H1 (cell line): ENCODE data around the gene SPPL3. TPM values are rescaled to one million over a fixed set of nuclear protein-coding genes. Genes with fewer than 3 reads are reported as not detected.

ENCODE experiments used
- CTCF ChIA-PET: fragments of 300-600 bp; sonication (Branson Sonifier 250); formaldehyde crosslinking; loops from one replicate; lab custom pipeline; 2021; ENCODE audit not compliant: partially characterized antibody; lab: Charles Lee
- POLR2A ChIA-PET: fragments of 300-600 bp; sonication (Branson Sonifier 250); formaldehyde crosslinking; loops from one replicate; lab custom pipeline; 2021; ENCODE audit warnings: inconsistent platforms; ENCODE audit not compliant: partially characterized antibody; lab: Charles Lee
- DNase-seq, 2 experiments: peaks; one replicate each; pipeline versions ENCODE4 v3.0.0 to v3.0.0-alpha.2; 2010 to 2022; ENCODE audit warnings: low spot score in 2 of 2, low read depth in 1 of 2, mixed read lengths in 1 of 2
- FAIRE-seq: peaks from 2 replicates; lab custom pipeline; 2011; peaks lifted over from hg19 to GRCh38; lab: Jason Lieb, UNC
- H2AFZ ChIP-seq: 2 replicates; pipeline ENCODE4 v1.8.1; 2012; ENCODE audit warnings: low read length, inconsistent platforms
- H2AK5ac ChIP-seq: 2 replicates; pipeline ENCODE4 v1.6.1; 2013; ENCODE audit warnings: low read depth, low read length
- H2BK120ac ChIP-seq: replicated peaks from 2 replicates; pipeline ENCODE3; 2013; ENCODE audit warnings: low read depth, low read length, inconsistent platforms
- H2BK12ac ChIP-seq: 2 replicates; pipeline ENCODE4 v1.6.1; 2013; ENCODE audit warnings: low read depth, low read length
- H2BK15ac ChIP-seq: 2 replicates; pipeline ENCODE4 v1.6.1; 2013; ENCODE audit warnings: low read length
- H2BK20ac ChIP-seq: 2 replicates; pipeline ENCODE4 v1.6.1; 2013; ENCODE audit warnings: low read length
- H2BK5ac ChIP-seq: 2 replicates; pipeline ENCODE4 v1.6.1; 2013; ENCODE audit warnings: low read depth, low read length
- H3K14ac ChIP-seq: 2 replicates; pipeline ENCODE4 v1.6.1; 2013; ENCODE audit warnings: inconsistent platforms; ENCODE audit not compliant: insufficient read length
- H3K18ac ChIP-seq: 2 replicates; pipeline ENCODE4 v1.6.1; 2013; ENCODE audit warnings: low read length; ENCODE audit errors: extremely low read depth
- H3K23ac ChIP-seq: 2 replicates; pipeline ENCODE4 v1.6.1; 2013; ENCODE audit warnings: inconsistent platforms; ENCODE audit not compliant: insufficient read length
- H3K23me2 ChIP-seq: 2 replicates; pipeline ENCODE4 v1.6.1; 2013; ENCODE audit warnings: low read depth, low read length
- H3K27ac ChIP-seq: 2 replicates; pipeline ENCODE4 v1.6.1; 2011; ENCODE audit warnings: low read depth, low read length, inconsistent platforms
- H3K27me3 ChIP-seq, 4 experiments: replicated peaks in 1 of 4; 1 replicate in 1 of 4; 2 replicates in 3 of 4; pipeline versions ENCODE4 v1.6.1 to v1.8.1; 2011 to 2013; ENCODE audit warnings: low read length in 3 of 4, mild to moderate bottlenecking in 3 of 4, inconsistent platforms in 2 of 4, mixed read lengths in 2 of 4, moderate library complexity in 1 of 4; ENCODE audit not compliant: control insufficient read depth in 3 of 4, insufficient read depth in 3 of 4; ENCODE audit errors: extremely low read depth in 1 of 4
- H3K36me3 ChIP-seq, 4 experiments: 2 replicates each; pipeline versions ENCODE4 v1.6.1 to v1.8.1; 2011 to 2013; ENCODE audit warnings: mild to moderate bottlenecking in 4 of 4, low read length in 3 of 4, moderate library complexity in 2 of 4, control low read depth in 1 of 4, inconsistent platforms in 1 of 4; ENCODE audit not compliant: insufficient read depth in 4 of 4, control insufficient read depth in 2 of 4
- H3K4ac ChIP-seq: replicated peaks from 2 replicates; pipeline ENCODE3; 2013; ENCODE audit warnings: low read length, low read depth, mixed read lengths, inconsistent platforms; ENCODE audit not compliant: insufficient read length
- H3K4me1 ChIP-seq, 4 experiments: replicated peaks in 1 of 4; 1 replicate in 1 of 4; 2 replicates in 3 of 4; pipeline versions ENCODE4 v1.6.1 to v1.8.1; 2011 to 2013; ENCODE audit warnings: low read length in 3 of 4, inconsistent platforms in 2 of 4, mixed read lengths in 1 of 4; ENCODE audit not compliant: insufficient read depth in 4 of 4, control insufficient read depth in 3 of 4
- H3K4me2 ChIP-seq, 2 experiments: 2 replicates each; pipeline versions ENCODE4 v1.6.1 to v1.8.1; 2011 to 2013; ENCODE audit warnings: low read depth in 2 of 2, low read length in 2 of 2, control low read depth in 1 of 2, inconsistent platforms in 1 of 2, mild to moderate bottlenecking in 1 of 2; ENCODE audit not compliant: insufficient read depth in 1 of 2
- H3K4me3 ChIP-seq, 4 experiments: fragments of 200-600, 300-600 bp in 1 of 4; sonication (generic), shearing (Covaris generic), sonication (Bioruptor Twin) in 1 of 4; 2 replicates each; pipeline versions ENCODE4 v1.5.1 to v1.8.1; 2011 to 2016; ENCODE audit warnings: low read length in 4 of 4, low read depth in 3 of 4, control low read depth in 2 of 4, inconsistent platforms in 2 of 4, mild to moderate bottlenecking in 2 of 4, mixed read lengths in 1 of 4, moderate library complexity in 1 of 4; ENCODE audit not compliant: insufficient read depth in 2 of 4; ENCODE audit errors: extremely low read depth in 1 of 4
- H3K56ac ChIP-seq: replicated peaks from 2 replicates; pipeline ENCODE3; 2013; ENCODE audit warnings: low read depth, mild to moderate bottlenecking, mixed read lengths, low read length, inconsistent platforms; ENCODE audit not compliant: insufficient read length
- H3K79me1 ChIP-seq: 2 replicates; pipeline ENCODE4 v1.6.1; 2013; ENCODE audit warnings: low read depth, low read length, control low read depth
- H3K79me2 ChIP-seq, 2 experiments: 2 replicates each; pipeline versions ENCODE4 v1.6.1 to v1.8.1; 2012 to 2013; ENCODE audit warnings: low read length in 2 of 2, mild to moderate bottlenecking in 2 of 2, inconsistent platforms in 1 of 2; ENCODE audit not compliant: insufficient read depth in 2 of 2, control insufficient read depth in 1 of 2
- H3K9ac ChIP-seq, 4 experiments: replicated peaks in 1 of 4; 1 replicate in 1 of 4; 2 replicates in 3 of 4; pipeline versions ENCODE4 v1.6.1 to v1.8.1; 2011 to 2013; ENCODE audit warnings: low read depth in 3 of 4, low read length in 3 of 4, control low read depth in 2 of 4, mild to moderate bottlenecking in 2 of 4, moderate library complexity in 2 of 4, inconsistent platforms in 1 of 4; ENCODE audit errors: extremely low read depth in 1 of 4
- H3K9me3 ChIP-seq, 2 experiments: 2 replicates each; pipeline versions ENCODE4 v1.6.1 to v1.8.1; 2012 to 2013; ENCODE audit warnings: mild to moderate bottlenecking in 2 of 2, moderate library complexity in 2 of 2, control low read depth in 1 of 2, inconsistent platforms in 1 of 2, low read depth in 1 of 2, low read length in 1 of 2, mixed read lengths in 1 of 2; ENCODE audit not compliant: insufficient read depth in 2 of 2
- H4K20me1 ChIP-seq, 2 experiments: replicated peaks in 1 of 2; 2 replicates each; pipeline versions ENCODE3 to v1.8.1; 2011 to 2013; ENCODE audit warnings: inconsistent platforms in 2 of 2, low read length in 2 of 2, mild to moderate bottlenecking in 1 of 2; ENCODE audit not compliant: insufficient read depth in 2 of 2, control insufficient read depth in 1 of 2
- H4K5ac ChIP-seq: 2 replicates; pipeline ENCODE4 v1.6.1; 2013; ENCODE audit warnings: low read length, low read depth, mixed read lengths, inconsistent platforms; ENCODE audit not compliant: insufficient read length
- H4K8ac ChIP-seq: 2 replicates; pipeline ENCODE4 v1.8.0; 2013; ENCODE audit warnings: mild to moderate bottlenecking, moderate library complexity, low read length, inconsistent platforms; ENCODE audit not compliant: insufficient read depth; ENCODE audit errors: extremely low read depth
- H4K91ac ChIP-seq: replicated peaks from 2 replicates; pipeline ENCODE3; 2013; ENCODE audit warnings: low read length, mixed read lengths, inconsistent platforms; ENCODE audit not compliant: insufficient read length
- WGBS, 2 experiments: shearing (Covaris generic) in 1 of 2; methylation state at CpG; one replicate each; pipeline versions ENCODE4 v1.1.6 to v1.1.7; 2013 to 2015; ENCODE audit warnings: low lambda C conversion rate in 2 of 2, mixed read lengths in 2 of 2, inconsistent platforms in 1 of 2, low coverage in 1 of 2, missing lambda C conversion rate in 1 of 2; ENCODE audit not compliant: insufficient replicate concordance in 2 of 2, insufficient coverage in 1 of 2, insufficient read length in 1 of 2; ENCODE audit errors: extremely low coverage in 1 of 2, missing lambda C conversion rate in 1 of 2; 5-methylcytosine and 5-hydroxymethylcytosine counted together
- polyA plus RNA-seq, 7 experiments: library from polyadenylated mRNA; depleted of rRNA in 3 of 7; stranded (reverse) in 5 of 7; unstranded in 2 of 7; fragments of >200 nt in 5 of 7; fragments of 200-250 nt in 2 of 7; gene quantifications; 1 replicate in 5 of 7; 2 replicates in 1 of 7; 4 replicates in 1 of 7; pipeline versions ENCODE4 v1.2.1 to v1.2.3, GENCODE V29; 2011 to 2013; ENCODE audit warnings: missing spikeins in 2 of 7, mixed read lengths in 2 of 7
- total RNA-seq: library from RNA; stranded (reverse); fragmentation: NEBNext Ultra II Directional; extraction: Animal tissue kit (Norgen Biotek cat#: 25700); gene quantifications from 2 replicates; pipeline ENCODE4 v1.2.1, GENCODE V29; 2021

Gene SPPL3
- total and polyA plus RNA-seq, 2 of the 8 experiments (the other 6 are each of a cell fraction or from before 2014, with no cell fraction given) = 27.3 to 48.4 TPM

GRCh38 chr12:120814203-120814902 is 89.8 kb downstream of the SPPL3 start:
- no peaks in the 10 kb centered on the region for H3K9me3 ChIP-seq
- H3K4me2 ChIP-seq = no peak overlapping the region
- no peak overlapping the region for H3K9ac ChIP-seq
- H3K27me3 ChIP-seq = no peaks in the 10 kb centered on the region
- 85% methylated on average over 2 of the region's 2 CpGs; no CpG with 5 or more reads in 1 of the 2 experiments for WGBS, 2 experiments
- H3K27ac ChIP-seq = no peak overlapping the region
- peaks cover 0 to 1% (median 0%) of the 10 kb centered on the region in 4 experiments; a peak in 1 of 8 replicates for H3K36me3 ChIP-seq
- ChIA-PET CTCF (no interaction called here), POLR2A (interaction anchor here (0.7 to 1.2 kb wide), 2 partner anchors 14 to 42 kb away, joined by 3 to 4 read pairs; no protein-coding TSS in a partner anchor)
- no peak overlapping the region for H2BK5ac ChIP-seq
- no peak overlapping the region for H2AFZ ChIP-seq
- H4K5ac ChIP-seq = no peak overlapping the region
- H3K23ac ChIP-seq = no peak overlapping the region
- no peak overlapping the region for H3K18ac ChIP-seq
- H3K4ac ChIP-seq = no peak overlapping the region
- no peak overlapping the region for H3K14ac ChIP-seq
- H3K4me1 ChIP-seq = peaks cover 0 to 3% (median 0%) of the 10 kb centered on the region in 4 experiments; a peak in 1 of 7 replicates
- H3K4me3 ChIP-seq = no peak overlapping the region
- no peak overlapping the region for H2AK5ac ChIP-seq
- no peak overlapping the region for H3K56ac ChIP-seq
- no peaks in the 10 kb centered on the region for H3K79me1 ChIP-seq
- H2BK20ac ChIP-seq = no peak overlapping the region
- H2BK15ac ChIP-seq = no peak overlapping the region
- DNase-seq (no peak), FAIRE-seq (no peak)
- no peaks in the 10 kb centered on the region for H3K23me2 ChIP-seq
- H3K79me2 ChIP-seq = peaks cover 0 to 33% of the 10 kb centered on the region in 2 experiments; a peak in 2 of 4 replicates
- H2BK120ac ChIP-seq = no peak overlapping the region
- H4K8ac ChIP-seq = no peak overlapping the region
- no peaks in the 10 kb centered on the region for H4K20me1 ChIP-seq
- H2BK12ac ChIP-seq = no peak overlapping the region
- no peak overlapping the region for H4K91ac ChIP-seq
